SK-N-SH (cell line): ENCODE measurements around the gene COBLL1. TPM values are rescaled to one million over a fixed set of nuclear protein-coding genes. Genes with fewer than 3 reads are reported as not detected.

ENCODE experiments used
- CTCF ChIA-PET: fragments of 300-600, 350-600 bp; formaldehyde crosslinking; extraction: SDS; loops from one replicate; lab custom pipeline; 2021; lab: Yijun Ruan, JAX
- POLR2A ChIA-PET: fragments of 350-600 bp; sonication (Branson Sonifier 250); formaldehyde crosslinking; extraction: SDS; loops from one replicate; lab custom pipeline; 2020; ENCODE audit warnings: antibody characterized with exemption, inconsistent platforms; lab: Yijun Ruan, JAX
- DNase-seq: peaks from one replicate; pipeline ENCODE4 v3.0.0; 2012
- H2AFZ ChIP-seq: fragments of 200-600 bp; sonication (generic); 2 replicates; pipeline ENCODE4 v1.8.1; 2016; ENCODE audit warnings: antibody characterized with exemption, mild to moderate bottlenecking, low read depth
- H3F3A ChIP-seq: fragments of 200-600 bp; sonication (generic); replicated peaks from 2 replicates; pipeline ENCODE3; 2016; ENCODE audit warnings: antibody characterized with exemption, mild to moderate bottlenecking; ENCODE audit not compliant: insufficient read depth
- H3K27ac ChIP-seq, 2 experiments: fragments of 200-500 bp in 1 of 2; fragments of 200-600 bp in 1 of 2; sonication (Bioruptor generic) in 1 of 2; sonication (generic), shearing (Covaris generic) in 1 of 2; 2 replicates each; pipeline versions ENCODE4 v1.5.1 to v1.6.1; 2014 to 2016; ENCODE audit warnings: low read depth in 2 of 2, inconsistent platforms in 1 of 2, low read length in 1 of 2, mild to moderate bottlenecking in 1 of 2, mixed read lengths in 1 of 2
- H3K27me3 ChIP-seq: fragments of 200-600 bp; sonication (generic), shearing (Covaris generic); 2 replicates; pipeline ENCODE4 v1.6.1; 2016; ENCODE audit warnings: mixed run types; ENCODE audit not compliant: insufficient read depth
- H3K36me3 ChIP-seq, 2 experiments: fragments of 200-500 bp in 1 of 2; fragments of 200-600 bp in 1 of 2; sonication (Bioruptor generic) in 1 of 2; sonication (generic) in 1 of 2; replicated peaks in 1 of 2; 2 replicates each; pipeline versions ENCODE3 to v1.5.1; 2014 to 2016; ENCODE audit warnings: low read length in 1 of 2, mild to moderate bottlenecking in 1 of 2; ENCODE audit not compliant: insufficient read depth in 2 of 2, control insufficient read depth in 1 of 2
- H3K4me1 ChIP-seq, 2 experiments: fragments of 200-500 bp in 1 of 2; fragments of 200-600 bp in 1 of 2; sonication (Bioruptor generic) in 1 of 2; sonication (generic), shearing (Covaris generic) in 1 of 2; 2 replicates each; pipeline versions ENCODE4 v1.5.1 to v1.6.1; 2014 to 2016; ENCODE audit warnings: low read depth in 1 of 2, low read length in 1 of 2, mixed run types in 1 of 2; ENCODE audit not compliant: insufficient read depth in 2 of 2, control insufficient read depth in 1 of 2
- H3K4me2 ChIP-seq: fragments of 200-600 bp; sonication (generic), shearing (Covaris generic); 2 replicates; pipeline ENCODE4 v1.6.1; 2017; ENCODE audit warnings: mixed run types
- H3K4me3 ChIP-seq, 2 experiments: fragments of 200-500 bp in 1 of 2; fragments of 200-600 bp in 1 of 2; sonication (Bioruptor generic) in 1 of 2; sonication (generic), shearing (Covaris generic) in 1 of 2; 2 replicates each; pipeline versions ENCODE4 v1.5.1 to v1.8.1; 2014 to 2016; ENCODE audit warnings: low read depth in 2 of 2, inconsistent platforms in 1 of 2, low read length in 1 of 2, mild to moderate bottlenecking in 1 of 2, mixed read lengths in 1 of 2, moderate library complexity in 1 of 2
- H3K79me2 ChIP-seq: fragments of 200-600 bp; sonication (generic); 2 replicates; pipeline ENCODE4 v1.8.1; 2017; ENCODE audit warnings: mild to moderate bottlenecking; ENCODE audit not compliant: insufficient read depth
- H3K9ac ChIP-seq: fragments of 200-600 bp; sonication (generic); 2 replicates; pipeline ENCODE4 v1.6.1; 2017; ENCODE audit warnings: mixed run types
- H3K9me2 ChIP-seq: fragments of 200-600 bp; sonication (generic); 2 replicates; pipeline ENCODE4 v1.6.1; 2017; ENCODE audit warnings: mixed run types
- H3K9me3 ChIP-seq: fragments of 200-600 bp; sonication (generic); 2 replicates; pipeline ENCODE4 v1.6.1; 2017; ENCODE audit warnings: mixed run types, mild to moderate bottlenecking, moderate library complexity
- H4K20me1 ChIP-seq: fragments of 200-600 bp; sonication (generic); 2 replicates; pipeline ENCODE4 v1.6.1; 2017; ENCODE audit warnings: mild to moderate bottlenecking, mixed run types; ENCODE audit not compliant: insufficient read depth
- EZH2phosphoT487 ChIP-seq: fragments of 200-600 bp; sonication (generic); IDR thresholded peaks from 2 replicates; pipeline ENCODE4 v1.6.1; 2017; ENCODE audit warnings: low read depth, mixed run types, mild to moderate bottlenecking, antibody characterized with exemption, moderate library complexity, borderline replicate concordance
- FOSL2 ChIP-seq: IDR thresholded peaks from 2 replicates; pipeline ENCODE4 v1.4.0; 2012; ENCODE audit warnings: low read depth, mild to moderate bottlenecking, moderate library complexity, borderline replicate concordance
- FOXM1 ChIP-seq: IDR thresholded peaks from 2 replicates; pipeline ENCODE4 v1.4.0; 2012; ENCODE audit warnings: low read depth, mild to moderate bottlenecking
- GABPA ChIP-seq: IDR thresholded peaks from 2 replicates; pipeline ENCODE4 v1.4.0; 2012; ENCODE audit warnings: low read depth, mild to moderate bottlenecking
- GATA2 ChIP-seq: sonication (generic); formaldehyde crosslinking; IDR thresholded peaks from 2 replicates; pipeline ENCODE4 v1.5.0; 2020; ENCODE audit warnings: mild to moderate bottlenecking, missing genetic modification reagents
- JUND ChIP-seq: IDR thresholded peaks from 2 replicates; pipeline ENCODE4 v1.4.0; 2012
- NFIC ChIP-seq: IDR thresholded peaks from 2 replicates; pipeline ENCODE4 v1.4.0; 2012; ENCODE audit warnings: borderline replicate concordance
- NRF1 ChIP-seq: IDR thresholded peaks from 2 replicates; pipeline ENCODE4 v1.6.1; 2012; ENCODE audit warnings: low read depth, mild to moderate bottlenecking, low read length
- RFX5 ChIP-seq: IDR thresholded peaks from 2 replicates; pipeline ENCODE4 v1.6.1; 2012; ENCODE audit warnings: mild to moderate bottlenecking, improper control_type of control experiment, low read length
- RXRA ChIP-seq: IDR thresholded peaks from 2 replicates; pipeline ENCODE4 v1.4.0; 2012; ENCODE audit warnings: low read depth, mild to moderate bottlenecking, borderline replicate concordance
- SIN3A ChIP-seq: IDR thresholded peaks from 2 replicates; pipeline ENCODE4 v1.6.1; 2012; ENCODE audit warnings: low read depth, mild to moderate bottlenecking, low read length, moderate library complexity, borderline replicate concordance
- WGBS: methylation state at CpG from one replicate; pipeline ENCODE4 v1.1.6; 2017; ENCODE audit warnings: low lambda C conversion rate; 5-methylcytosine and 5-hydroxymethylcytosine counted together
- polyA plus RNA-seq, 3 experiments: library from polyadenylated mRNA; depleted of rRNA; stranded (reverse); fragments of >200 nt; gene quantifications; 2 replicates each; pipeline ENCODE4 v1.2.3, GENCODE V29; 2012
- TF ChIP-seq, protein P1 (sequence below): IDR thresholded peaks from 2 replicates; pipeline ENCODE4 v1.6.1; 2012; ENCODE audit warnings: mild to moderate bottlenecking, low read depth, low read length, moderate library complexity
- TF ChIP-seq, protein P2 (sequence below): IDR thresholded peaks from 2 replicates; pipeline ENCODE4 v1.4.0; 2012; ENCODE audit warnings: low read depth, borderline replicate concordance
- TF ChIP-seq, protein P3 (sequence below): IDR thresholded peaks from 2 replicates; pipeline ENCODE4; 2012
- TF ChIP-seq, protein P4 (sequence below): fragments of 150-350 bp; IDR thresholded peaks from 2 replicates; pipeline ENCODE4 v1.6.1; 2016; ENCODE audit warnings: mild to moderate bottlenecking, low read depth, low read length
- TF ChIP-seq, protein P5 (sequence below): IDR thresholded peaks from 2 replicates; pipeline ENCODE4 v1.4.0; 2012; ENCODE audit warnings: low read depth

The COBLL1 gene
- polyA plus RNA-seq, 1 of the 3 experiments (the other 2 are of a cell fraction): 3.1 TPM

DNA sequence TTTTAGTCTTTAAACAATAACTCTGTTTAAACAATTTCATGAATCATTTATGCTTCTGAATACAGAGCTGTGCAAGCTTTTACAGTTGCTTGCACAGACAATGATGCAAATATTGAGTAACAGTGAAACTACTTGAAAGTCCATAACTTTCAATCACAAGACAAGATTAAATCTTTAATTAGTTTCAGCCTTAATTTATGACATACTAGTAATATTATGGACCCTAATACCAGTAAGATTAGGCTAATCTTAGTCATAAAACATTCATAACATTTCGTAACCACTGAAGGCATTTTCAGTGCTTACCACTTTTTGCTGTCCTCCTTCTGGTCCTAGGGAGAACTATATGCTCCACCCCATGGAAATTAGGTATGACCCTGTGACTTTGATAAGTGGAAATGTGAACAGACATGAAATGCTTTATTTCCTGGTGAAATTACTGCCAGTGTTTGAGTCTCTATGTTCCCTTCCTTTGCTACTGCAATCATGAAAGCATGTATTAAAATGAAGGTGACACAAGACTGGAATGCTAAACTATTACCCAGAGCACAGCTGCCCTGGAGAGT lies 1.8 kb upstream of the COBLL1 start:
- POLR2A ChIA-PET: no interaction called here
- no peak overlapping the region for H3K4me3 ChIP-seq
- WGBS: 82% methylated on average over 1 of the region's 1 CpG

More for the DNA sequence above, 1.8 kb upstream of the COBLL1 start:
- CTCF ChIA-PET: interaction anchor here (1.1 to 2.4 kb wide), 3 partner anchors 22 to 48 kb away, joined by 3 to 15 read pairs (median 4); no protein-coding TSS in a partner anchor
- DNase-seq: no peak
- Histone ChIP-seq H4K20me1 (no peaks in the 10 kb centered on the region), H3K27ac (no peak overlapping the region), H3K9me2 (no peaks in the 10 kb centered on the region), H3K9ac (no peak overlapping the region), H2AFZ (no peak overlapping the region), H3K4me2 (no peak overlapping the region), H3K27me3 (no peaks in the 10 kb centered on the region)
- TF ChIP-seq JUND (no peak), RXRA (no peak), EZH2phosphoT487 (no peak), GATA2 (CRISPR knock-in tag) (no peak), NRF1 (no peak), GABPA (no peak), FOSL2 (no peak), RFX5 (no peak), NFIC (no peak), FOXM1 (no peak), SIN3A (no peak)
- TF ChIP-seq, protein P1, sequence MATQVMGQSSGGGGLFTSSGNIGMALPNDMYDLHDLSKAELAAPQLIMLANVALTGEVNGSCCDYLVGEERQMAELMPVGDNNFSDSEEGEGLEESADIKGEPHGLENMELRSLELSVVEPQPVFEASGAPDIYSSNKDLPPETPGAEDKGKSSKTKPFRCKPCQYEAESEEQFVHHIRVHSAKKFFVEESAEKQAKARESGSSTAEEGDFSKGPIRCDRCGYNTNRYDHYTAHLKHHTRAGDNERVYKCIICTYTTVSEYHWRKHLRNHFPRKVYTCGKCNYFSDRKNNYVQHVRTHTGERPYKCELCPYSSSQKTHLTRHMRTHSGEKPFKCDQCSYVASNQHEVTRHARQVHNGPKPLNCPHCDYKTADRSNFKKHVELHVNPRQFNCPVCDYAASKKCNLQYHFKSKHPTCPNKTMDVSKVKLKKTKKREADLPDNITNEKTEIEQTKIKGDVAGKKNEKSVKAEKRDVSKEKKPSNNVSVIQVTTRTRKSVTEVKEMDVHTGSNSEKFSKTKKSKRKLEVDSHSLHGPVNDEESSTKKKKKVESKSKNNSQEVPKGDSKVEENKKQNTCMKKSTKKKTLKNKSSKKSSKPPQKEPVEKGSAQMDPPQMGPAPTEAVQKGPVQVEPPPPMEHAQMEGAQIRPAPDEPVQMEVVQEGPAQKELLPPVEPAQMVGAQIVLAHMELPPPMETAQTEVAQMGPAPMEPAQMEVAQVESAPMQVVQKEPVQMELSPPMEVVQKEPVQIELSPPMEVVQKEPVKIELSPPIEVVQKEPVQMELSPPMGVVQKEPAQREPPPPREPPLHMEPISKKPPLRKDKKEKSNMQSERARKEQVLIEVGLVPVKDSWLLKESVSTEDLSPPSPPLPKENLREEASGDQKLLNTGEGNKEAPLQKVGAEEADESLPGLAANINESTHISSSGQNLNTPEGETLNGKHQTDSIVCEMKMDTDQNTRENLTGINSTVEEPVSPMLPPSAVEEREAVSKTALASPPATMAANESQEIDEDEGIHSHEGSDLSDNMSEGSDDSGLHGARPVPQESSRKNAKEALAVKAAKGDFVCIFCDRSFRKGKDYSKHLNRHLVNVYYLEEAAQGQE: no peak
- TF ChIP-seq, protein P2, sequence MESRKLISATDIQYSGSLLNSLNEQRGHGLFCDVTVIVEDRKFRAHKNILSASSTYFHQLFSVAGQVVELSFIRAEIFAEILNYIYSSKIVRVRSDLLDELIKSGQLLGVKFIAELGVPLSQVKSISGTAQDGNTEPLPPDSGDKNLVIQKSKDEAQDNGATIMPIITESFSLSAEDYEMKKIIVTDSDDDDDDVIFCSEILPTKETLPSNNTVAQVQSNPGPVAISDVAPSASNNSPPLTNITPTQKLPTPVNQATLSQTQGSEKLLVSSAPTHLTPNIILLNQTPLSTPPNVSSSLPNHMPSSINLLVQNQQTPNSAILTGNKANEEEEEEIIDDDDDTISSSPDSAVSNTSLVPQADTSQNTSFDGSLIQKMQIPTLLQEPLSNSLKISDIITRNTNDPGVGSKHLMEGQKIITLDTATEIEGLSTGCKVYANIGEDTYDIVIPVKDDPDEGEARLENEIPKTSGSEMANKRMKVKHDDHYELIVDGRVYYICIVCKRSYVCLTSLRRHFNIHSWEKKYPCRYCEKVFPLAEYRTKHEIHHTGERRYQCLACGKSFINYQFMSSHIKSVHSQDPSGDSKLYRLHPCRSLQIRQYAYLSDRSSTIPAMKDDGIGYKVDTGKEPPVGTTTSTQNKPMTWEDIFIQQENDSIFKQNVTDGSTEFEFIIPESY: no peak
- TF ChIP-seq, protein P3, sequence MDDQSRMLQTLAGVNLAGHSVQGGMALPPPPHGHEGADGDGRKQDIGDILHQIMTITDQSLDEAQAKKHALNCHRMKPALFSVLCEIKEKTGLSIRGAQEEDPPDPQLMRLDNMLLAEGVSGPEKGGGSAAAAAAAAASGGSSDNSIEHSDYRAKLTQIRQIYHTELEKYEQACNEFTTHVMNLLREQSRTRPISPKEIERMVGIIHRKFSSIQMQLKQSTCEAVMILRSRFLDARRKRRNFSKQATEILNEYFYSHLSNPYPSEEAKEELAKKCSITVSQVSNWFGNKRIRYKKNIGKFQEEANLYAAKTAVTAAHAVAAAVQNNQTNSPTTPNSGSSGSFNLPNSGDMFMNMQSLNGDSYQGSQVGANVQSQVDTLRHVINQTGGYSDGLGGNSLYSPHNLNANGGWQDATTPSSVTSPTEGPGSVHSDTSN: no peak
- TF ChIP-seq, protein P4, sequence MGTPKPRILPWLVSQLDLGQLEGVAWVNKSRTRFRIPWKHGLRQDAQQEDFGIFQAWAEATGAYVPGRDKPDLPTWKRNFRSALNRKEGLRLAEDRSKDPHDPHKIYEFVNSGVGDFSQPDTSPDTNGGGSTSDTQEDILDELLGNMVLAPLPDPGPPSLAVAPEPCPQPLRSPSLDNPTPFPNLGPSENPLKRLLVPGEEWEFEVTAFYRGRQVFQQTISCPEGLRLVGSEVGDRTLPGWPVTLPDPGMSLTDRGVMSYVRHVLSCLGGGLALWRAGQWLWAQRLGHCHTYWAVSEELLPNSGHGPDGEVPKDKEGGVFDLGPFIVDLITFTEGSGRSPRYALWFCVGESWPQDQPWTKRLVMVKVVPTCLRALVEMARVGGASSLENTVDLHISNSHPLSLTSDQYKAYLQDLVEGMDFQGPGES: no peak
- TF ChIP-seq, protein P5, sequence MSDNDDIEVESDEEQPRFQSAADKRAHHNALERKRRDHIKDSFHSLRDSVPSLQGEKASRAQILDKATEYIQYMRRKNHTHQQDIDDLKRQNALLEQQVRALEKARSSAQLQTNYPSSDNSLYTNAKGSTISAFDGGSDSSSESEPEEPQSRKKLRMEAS: no peak
- TF ChIP-seq, all 33 proteins: peak for 0
- Histone ChIP-seq H3K36me3 (no peaks in the 10 kb centered on the region), H3K79me2 (no peaks in the 10 kb centered on the region), H3K9me3 (no peaks in the 10 kb centered on the region), H3K4me1 (peaks cover 10 to 19% of the 10 kb centered on the region in 2 experiments; a peak in 3 of 4 replicates), H3F3A (peaks cover 10% of the 10 kb centered on the region)
